Endodermal cell (in vitro differentiated cells): ENCODE results near the gene MYO7A. TPM values are rescaled to one million over a fixed set of nuclear protein-coding genes. Genes with fewer than 3 reads are reported as not detected.

Experiments
- DNase-seq: peaks from one replicate; pipeline ENCODE4 v3.0.0-alpha.2; 2017
- H3K27ac ChIP-seq: 2 replicates; pipeline ENCODE4 v1.5.1; 2013; ENCODE audit warnings: mild to moderate bottlenecking, low read depth, low read length, moderate library complexity
- H3K27me3 ChIP-seq: 2 replicates; pipeline ENCODE4 v1.6.1; 2013; ENCODE audit warnings: mild to moderate bottlenecking, low read length, moderate library complexity; ENCODE audit not compliant: insufficient read depth, control insufficient read depth, poor library complexity, severe bottlenecking
- H3K36me3 ChIP-seq: 2 replicates; pipeline ENCODE4 v1.7.0; 2013; ENCODE audit warnings: mild to moderate bottlenecking, low read length, moderate library complexity; ENCODE audit not compliant: control insufficient read depth, insufficient read depth
- H3K4me1 ChIP-seq: one replicate; pipeline ENCODE4 v1.7.0; 2013; ENCODE audit warnings: low read length; ENCODE audit not compliant: control insufficient read depth, insufficient read depth
- H3K4me3 ChIP-seq: 2 replicates; pipeline ENCODE4 v1.5.1; 2013; ENCODE audit warnings: mild to moderate bottlenecking, low read length, moderate library complexity
- H3K9ac ChIP-seq: 2 replicates; pipeline ENCODE4 v1.6.1; 2013; ENCODE audit warnings: mild to moderate bottlenecking, low read length, moderate library complexity; ENCODE audit not compliant: poor library complexity, severe bottlenecking; ENCODE audit errors: extremely low read depth
- H3K9me3 ChIP-seq: 2 replicates; pipeline ENCODE4 v1.6.1; 2013; ENCODE audit warnings: mild to moderate bottlenecking, low read length, moderate library complexity; ENCODE audit not compliant: control insufficient read depth
- H3K27ac Mint-ChIP-seq: 2 replicates; pipeline ENCODE4 v1.8.0; 2020; ENCODE audit warnings: mixed read lengths
- H3K27me3 Mint-ChIP-seq: 2 replicates; pipeline ENCODE4 v1.8.0; 2021; ENCODE audit warnings: mild to moderate bottlenecking, mixed read lengths; ENCODE audit not compliant: insufficient read depth
- H3K36me3 Mint-ChIP-seq: 2 replicates; pipeline ENCODE4 v1.8.0; 2020; ENCODE audit warnings: low read depth, mixed read lengths
- H3K4me1 Mint-ChIP-seq: 2 replicates; pipeline ENCODE4 v1.8.0; 2020; ENCODE audit warnings: mixed read lengths
- H3K4me3 Mint-ChIP-seq: 2 replicates; pipeline ENCODE4 v1.8.0; 2020; ENCODE audit warnings: mild to moderate bottlenecking, moderate library complexity, mixed read lengths
- H3K9me3 Mint-ChIP-seq: 2 replicates; pipeline ENCODE4 v1.8.0; 2020; ENCODE audit warnings: mild to moderate bottlenecking, mixed read lengths
- CTCF ChIP-seq: fragments of 200-600 bp; sonication (generic); conservative IDR thresholded peaks from 2 replicates; pipeline ENCODE4 v1.5.0; 2021; ENCODE audit warnings: antibody characterized with exemption, mild to moderate bottlenecking
- WGBS, 2 experiments: methylation state at CpG; one replicate each; pipeline versions ENCODE4 v1.1.5 to v1.1.7; 2013; ENCODE audit warnings: missing lambda C conversion rate in 2 of 2, mixed read lengths in 1 of 2; ENCODE audit not compliant: insufficient coverage in 1 of 2, insufficient read length in 1 of 2; 5-methylcytosine and 5-hydroxymethylcytosine counted together
- total RNA-seq, 2 donors: library from RNA; stranded (reverse); fragmentation: NEBNext Ultra II Directional in 1 of 2; extraction: Animal tissue kit (Norgen Biotek cat#: 25700) in 1 of 2; gene quantifications; 2 replicates in 1 of 2; 3 replicates in 1 of 2; pipeline ENCODE4 v1.2.1, GENCODE V29; 2021

The MYO7A gene
- total RNA-seq, 2 donors from 2014 or later: 2.4 to 2.7 TPM

- Mint-ChIP-seq H3K4me1 (peaks cover 9% of the 10 kb centered on the region), H3K4me3 (no peak overlapping the region), H3K36me3 (peaks cover 7% of the 10 kb centered on the region), H3K9me3 (no peaks in the 10 kb centered on the region), H3K27me3 (peaks cover 6% of the 10 kb centered on the region), H3K27ac (peak overlapping the region; percentile 31)
- DNase-seq: no peak
- no peak overlapping the region for H3K4me3 ChIP-seq
- H3K9ac ChIP-seq: no peak overlapping the region
- H3K36me3 ChIP-seq: no peaks in the 10 kb centered on the region
- no peak overlapping the region for H3K27ac ChIP-seq
- WGBS, 2 experiments: 94 to 100% methylated on average over 5 to 6 of the region's 6 CpGs
- H3K4me1 ChIP-seq: no peaks in the 10 kb centered on the region
- H3K9me3 ChIP-seq: no peaks in the 10 kb centered on the region
- H3K27me3 ChIP-seq: no peaks in the 10 kb centered on the region
- TF ChIP-seq CTCF: no peak
Observed at GRCh38 chr11:77124488-77124887, 3.6 kb upstream of the MYO7A start.

GRCh38 chr11:77125191-77125590 is 2.9 kb upstream of the MYO7A start:
- no peak overlapping the region for H3K27ac Mint-ChIP-seq
- Histone ChIP-seq H3K9me3 (no peaks in the 10 kb centered on the region), H3K27ac (no peak overlapping the region), H3K9ac (no peak overlapping the region), H3K27me3 (no peaks in the 10 kb centered on the region), H3K4me1 (no peaks in the 10 kb centered on the region), H3K4me3 (no peak overlapping the region), H3K36me3 (no peaks in the 10 kb centered on the region)
- peaks cover 6% of the 10 kb centered on the region for H3K27me3 Mint-ChIP-seq
- H3K9me3 Mint-ChIP-seq: no peaks in the 10 kb centered on the region
- H3K4me1 Mint-ChIP-seq: peaks cover 9% of the 10 kb centered on the region
- TF ChIP-seq CTCF: no peak
- no peak overlapping the region for H3K4me3 Mint-ChIP-seq
- WGBS, 2 experiments: 94 to 95% methylated on average over 4 to 6 of the region's 6 CpGs
- DNase-seq: no peak
- peaks cover 7% of the 10 kb centered on the region for H3K36me3 Mint-ChIP-seq

DNA sequence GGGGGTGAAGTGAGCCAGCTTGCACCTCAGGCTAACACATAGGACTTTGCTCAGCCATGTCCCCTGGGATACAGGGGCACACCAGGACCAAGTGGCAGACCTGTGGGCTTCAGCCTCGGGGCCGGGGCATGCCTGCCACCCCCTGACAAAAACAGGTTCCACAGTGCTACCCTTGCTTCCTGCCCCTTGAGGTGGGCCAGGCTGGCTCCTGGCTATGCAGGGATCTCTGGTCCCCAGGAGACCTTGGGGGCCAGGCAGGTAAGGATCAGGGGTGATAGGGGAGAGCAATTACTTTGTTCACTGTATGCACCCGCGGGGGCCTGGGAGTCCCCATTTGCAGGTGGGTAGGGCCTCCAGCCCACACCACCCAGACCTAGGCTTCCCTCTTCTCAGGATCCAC is 2.4 kb upstream of the MYO7A start:
- H3K27ac Mint-ChIP-seq: no peak overlapping the region
- H3K4me3 ChIP-seq: no peak overlapping the region
- TF ChIP-seq CTCF: no peak
- no peaks in the 10 kb centered on the region for H3K9me3 ChIP-seq
- WGBS, 2 experiments: 88 to 90% methylated on average over 4 of the region's 4 CpGs
- DNase-seq: no peak
- no peak overlapping the region for H3K4me3 Mint-ChIP-seq
- H3K9me3 Mint-ChIP-seq: no peaks in the 10 kb centered on the region
- no peak overlapping the region for H3K27ac ChIP-seq
- no peak overlapping the region for H3K9ac ChIP-seq
- H3K36me3 Mint-ChIP-seq: peaks cover 7% of the 10 kb centered on the region
- H3K4me1 Mint-ChIP-seq: peaks cover 9% of the 10 kb centered on the region
- no peaks in the 10 kb centered on the region for H3K36me3 ChIP-seq
- H3K27me3 Mint-ChIP-seq: peaks cover 6% of the 10 kb centered on the region
- no peaks in the 10 kb centered on the region for H3K27me3 ChIP-seq
- no peaks in the 10 kb centered on the region for H3K4me1 ChIP-seq
